Thoracic aorta (tissue), 2 donors: ENCODE results near the gene ZNF346. TPM values are rescaled to one million over a fixed set of nuclear protein-coding genes. Genes with fewer than 3 reads are reported as not detected.

Experiments
- ATAC-seq: fragments of 150-250 bp; one replicate; pipeline ENCODE4 v1.8.0; 2017; ENCODE audit warnings: low read depth; ENCODE audit not compliant: insufficient number of reproducible peaks, low FRiP score
- DNase-seq: peaks from one replicate; pipeline ENCODE4 v3.0.0-alpha.2; 2020; ENCODE audit warnings: low spot score
- H3K27ac ChIP-seq, 2 donors: fragments of 200-600 bp; sonication (generic); 1 replicate in 1 of 2; 2 replicates in 1 of 2; pipeline ENCODE4 v1.5.1; 2016; ENCODE audit warnings: mild to moderate bottlenecking in 2 of 2, moderate library complexity in 2 of 2
- H3K27me3 ChIP-seq: fragments of 200-600 bp; sonication (generic); replicated peaks from 2 replicates; pipeline ENCODE4 v1.6.0; 2016; ENCODE audit warnings: mild to moderate bottlenecking; ENCODE audit not compliant: insufficient read depth
- H3K36me3 ChIP-seq: fragments of 200-600 bp; sonication (generic); one replicate; pipeline ENCODE4 v1.5.1; 2016
- H3K4me1 ChIP-seq, 2 donors: fragments of 200-600 bp; sonication (generic); 1 replicate in 1 of 2; 2 replicates in 1 of 2; pipeline versions ENCODE4 v1.5.1 to v1.6.0; 2016; ENCODE audit warnings: low read depth in 2 of 2, mild to moderate bottlenecking in 1 of 2; ENCODE audit not compliant: control insufficient read depth in 1 of 2
- H3K4me3 ChIP-seq: fragments of 200-600 bp; sonication (generic); 2 replicates; pipeline ENCODE4 v1.5.1; 2016; ENCODE audit warnings: mild to moderate bottlenecking
- H3K9me3 ChIP-seq: fragments of 200-600 bp; sonication (generic); 2 replicates; pipeline ENCODE4 v1.5.1; 2016
- total RNA-seq, 2 donors: library from RNA; depleted of rRNA; stranded (reverse); fragments of >200 nt; gene quantifications; one replicate each; pipeline versions ENCODE4 v1.1.0 to v1.2.3, GENCODE V29; 2016
- TF ChIP-seq, protein P1 (sequence below): fragments of 200-600 bp; sonication (generic); IDR thresholded peaks from one replicate; pipeline ENCODE4 v1.5.1; 2019; ENCODE audit warnings: antibody characterized with exemption

Gene ZNF346
- total RNA-seq, 2 donors from 2014 or later, result 22.9 to 25.1 TPM

DNA sequence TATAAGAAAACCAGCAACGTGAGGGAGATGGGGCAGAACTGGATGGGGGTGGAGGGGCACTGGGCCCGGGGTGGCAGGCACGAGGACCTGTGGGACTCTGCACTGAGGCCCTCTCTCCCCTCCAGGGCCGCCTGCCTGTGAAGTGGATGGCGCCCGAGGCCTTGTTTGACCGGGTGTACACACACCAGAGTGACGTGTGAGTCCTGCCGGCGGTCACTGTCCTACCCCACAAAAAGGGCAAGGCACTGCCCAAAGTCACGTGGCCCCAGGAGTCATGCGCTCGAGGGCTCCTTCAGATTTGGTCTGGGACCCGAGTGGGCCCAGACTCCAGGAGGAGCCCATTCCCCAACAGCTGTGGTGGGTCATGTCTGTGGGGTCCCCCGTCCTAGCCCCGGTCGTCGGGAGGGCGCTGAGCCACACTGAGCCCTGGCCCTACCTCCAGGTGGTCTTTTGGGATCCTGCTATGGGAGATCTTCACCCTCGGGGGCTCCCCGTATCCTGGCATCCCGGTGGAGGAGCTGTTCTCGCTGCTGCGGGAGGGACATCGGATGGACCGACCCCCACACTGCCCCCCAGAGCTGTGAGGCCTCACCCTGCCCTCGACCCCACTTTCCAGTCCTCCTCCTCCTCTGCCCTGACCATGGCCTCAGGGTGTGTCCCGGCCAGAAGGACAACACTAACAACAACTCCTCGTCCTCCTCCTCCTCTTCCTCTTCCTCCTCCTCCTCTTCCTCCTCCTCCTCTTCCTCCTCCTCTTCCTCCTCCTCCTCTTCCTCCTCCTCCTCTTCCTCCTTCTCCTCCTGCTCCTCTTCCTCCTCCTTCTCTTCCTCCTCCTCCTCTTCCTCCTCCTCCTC lies 73.9 kb downstream of the ZNF346 start:
- ATAC-seq, result no peak
- DNase-seq, result no peak
- H3K36me3 ChIP-seq, result no peaks in the 10 kb centered on the region
- no peaks in the 10 kb centered on the region for H3K27me3 ChIP-seq
- no peaks in the 10 kb centered on the region for H3K4me1 ChIP-seq
- H3K9me3 ChIP-seq, result no peaks in the 10 kb centered on the region
- no peak overlapping the region for H3K27ac ChIP-seq
- no peak overlapping the region for H3K4me3 ChIP-seq
- TF ChIP-seq, protein P1, sequence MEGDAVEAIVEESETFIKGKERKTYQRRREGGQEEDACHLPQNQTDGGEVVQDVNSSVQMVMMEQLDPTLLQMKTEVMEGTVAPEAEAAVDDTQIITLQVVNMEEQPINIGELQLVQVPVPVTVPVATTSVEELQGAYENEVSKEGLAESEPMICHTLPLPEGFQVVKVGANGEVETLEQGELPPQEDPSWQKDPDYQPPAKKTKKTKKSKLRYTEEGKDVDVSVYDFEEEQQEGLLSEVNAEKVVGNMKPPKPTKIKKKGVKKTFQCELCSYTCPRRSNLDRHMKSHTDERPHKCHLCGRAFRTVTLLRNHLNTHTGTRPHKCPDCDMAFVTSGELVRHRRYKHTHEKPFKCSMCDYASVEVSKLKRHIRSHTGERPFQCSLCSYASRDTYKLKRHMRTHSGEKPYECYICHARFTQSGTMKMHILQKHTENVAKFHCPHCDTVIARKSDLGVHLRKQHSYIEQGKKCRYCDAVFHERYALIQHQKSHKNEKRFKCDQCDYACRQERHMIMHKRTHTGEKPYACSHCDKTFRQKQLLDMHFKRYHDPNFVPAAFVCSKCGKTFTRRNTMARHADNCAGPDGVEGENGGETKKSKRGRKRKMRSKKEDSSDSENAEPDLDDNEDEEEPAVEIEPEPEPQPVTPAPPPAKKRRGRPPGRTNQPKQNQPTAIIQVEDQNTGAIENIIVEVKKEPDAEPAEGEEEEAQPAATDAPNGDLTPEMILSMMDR, result no peak

DNA sequence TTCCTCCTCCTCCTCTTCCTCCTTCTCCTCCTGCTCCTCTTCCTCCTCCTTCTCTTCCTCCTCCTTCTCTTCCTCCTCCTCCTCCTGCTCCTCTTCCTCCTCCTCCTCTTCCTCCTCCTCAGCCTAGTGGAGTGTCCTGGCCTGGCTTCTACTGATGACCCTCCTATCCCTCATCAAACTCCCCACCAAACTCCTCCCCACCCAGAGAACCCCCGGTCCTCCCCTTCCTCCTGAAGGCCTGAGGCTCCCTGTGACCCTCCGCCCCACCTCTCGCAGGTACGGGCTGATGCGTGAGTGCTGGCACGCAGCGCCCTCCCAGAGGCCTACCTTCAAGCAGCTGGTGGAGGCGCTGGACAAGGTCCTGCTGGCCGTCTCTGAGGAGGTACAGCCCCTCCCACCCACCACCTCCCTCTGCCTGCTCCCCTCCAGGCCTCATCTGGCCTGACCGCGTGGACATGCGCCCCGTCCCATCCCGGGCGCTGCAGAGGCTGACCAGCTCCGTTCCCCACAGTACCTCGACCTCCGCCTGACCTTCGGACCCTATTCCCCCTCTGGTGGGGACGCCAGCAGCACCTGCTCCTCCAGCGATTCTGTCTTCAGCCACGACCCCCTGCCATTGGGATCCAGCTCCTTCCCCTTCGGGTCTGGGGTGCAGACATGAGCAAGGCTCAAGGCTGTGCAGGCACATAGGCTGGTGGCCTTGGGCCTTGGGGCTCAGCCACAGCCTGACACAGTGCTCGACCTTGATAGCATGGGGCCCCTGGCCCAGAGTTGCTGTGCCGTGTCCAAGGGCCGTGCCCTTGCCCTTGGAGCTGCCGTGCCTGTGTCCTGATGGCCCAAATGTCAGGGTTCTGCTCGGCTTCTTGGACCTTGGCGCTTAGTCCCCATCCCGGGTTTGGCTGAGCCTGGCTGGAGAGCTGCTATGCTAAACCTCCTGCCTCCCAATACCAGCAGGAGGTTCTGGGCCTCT lies 74.8 kb downstream of the ZNF346 start:
- no peak for DNase-seq
- ATAC-seq, result no peak
- Histone ChIP-seq H3K4me1 (no peaks in the 10 kb centered on the region), H3K36me3 (no peaks in the 10 kb centered on the region), H3K4me3 (no peak overlapping the region), H3K9me3 (no peaks in the 10 kb centered on the region), H3K27me3 (peaks cover 3% of the 10 kb centered on the region), H3K27ac (no peak overlapping the region)
- TF ChIP-seq, protein P1, result no peak

DNA sequence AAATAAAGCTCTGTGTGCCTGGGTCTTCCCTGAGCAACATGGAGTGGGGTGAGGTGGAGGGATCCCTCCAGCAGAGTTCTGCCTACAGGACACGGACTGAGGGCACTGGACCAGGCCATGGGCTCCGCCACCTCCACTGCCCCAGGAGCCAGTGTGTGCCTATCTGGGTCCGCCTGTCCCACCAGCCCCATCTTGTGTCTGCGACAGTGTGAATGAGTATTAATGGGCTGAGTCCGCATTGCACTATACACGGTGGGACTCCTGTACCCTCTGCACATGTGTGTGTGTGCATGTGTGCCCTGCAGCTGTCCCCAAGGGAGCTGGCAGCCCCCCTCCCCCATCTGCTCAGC lies 75.6 kb downstream of the ZNF346 start:
- H3K27me3 ChIP-seq, result peaks cover 3% of the 10 kb centered on the region
- DNase-seq, result no peak
- H3K36me3 ChIP-seq, result no peaks in the 10 kb centered on the region
- H3K27ac ChIP-seq, result no peak overlapping the region
- H3K4me3 ChIP-seq, result no peak overlapping the region
- H3K4me1 ChIP-seq, result no peaks in the 10 kb centered on the region
- H3K9me3 ChIP-seq, result no peaks in the 10 kb centered on the region
- TF ChIP-seq, protein P1, result no peak
- no peak for ATAC-seq

DNA sequence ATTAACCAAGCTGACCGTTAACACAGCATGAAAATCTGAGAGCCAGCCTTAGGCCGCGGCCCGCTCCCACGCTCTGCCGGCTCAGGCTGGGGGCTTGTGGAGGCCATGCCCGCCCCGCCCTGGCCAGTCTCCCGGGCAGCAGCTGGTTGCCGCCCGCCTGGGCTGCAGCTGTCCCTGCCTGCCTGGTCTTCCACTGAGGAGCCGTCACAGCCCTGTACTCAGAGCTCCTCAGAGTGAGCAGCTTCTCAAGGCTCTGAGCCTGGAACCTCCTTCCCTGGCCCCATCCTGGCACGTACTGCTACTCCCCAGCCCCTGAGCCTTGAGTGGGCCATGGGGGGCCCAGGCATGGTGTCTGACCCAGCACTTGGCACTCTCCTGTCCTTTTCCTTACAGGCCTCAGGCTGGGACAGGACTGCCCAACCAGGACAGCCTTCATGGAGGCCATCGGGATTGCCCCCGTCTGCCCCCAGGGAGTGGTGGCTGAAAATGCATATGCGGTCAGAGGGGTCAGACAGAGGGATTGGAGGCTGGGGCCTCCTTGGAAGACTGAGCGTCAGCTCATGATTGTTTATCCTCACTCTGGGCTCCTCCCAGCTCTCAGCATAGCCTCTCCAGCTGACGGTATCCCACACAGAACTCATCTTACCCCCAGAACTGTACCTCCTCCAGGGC lies 76.1 kb downstream of the ZNF346 start:
- H3K4me3 ChIP-seq, result no peak overlapping the region
- no peak overlapping the region for H3K27ac ChIP-seq
- no peak for DNase-seq
- H3K36me3 ChIP-seq, result no peaks in the 10 kb centered on the region
- H3K9me3 ChIP-seq, result no peaks in the 10 kb centered on the region
- ATAC-seq, result no peak
- no peaks in the 10 kb centered on the region for H3K4me1 ChIP-seq
- TF ChIP-seq, protein P1, result no peak
- H3K27me3 ChIP-seq, result peaks cover 3% of the 10 kb centered on the region
